K562 (cell line): ENCODE measurements around the gene ZNF513. TPM values are rescaled to one million over a fixed set of nuclear protein-coding genes. Genes with fewer than 3 reads are reported as not detected.
A peak's percentile ranks its signal among the peaks of the same experiment; 100 is the strongest.

Source experiments
- ATAC-seq: fragments of 200-7000 bp; cut with Tn5 transposase; 3 replicates; pipeline ENCODE4 v1.9.1; 2020; ENCODE audit warnings: moderate library complexity
- BruUV-seq: library from RNA; stranded (reverse); fragments of 400-500 nt; replicated peaks from 2 replicates; lab custom pipeline; 2021; lab: Mats Ljungman, UMichigan
- CTCF ChIA-PET: fragments of 300-600 bp; formaldehyde crosslinking; extraction: SDS; loops from one replicate; lab custom pipeline; 2021; ENCODE audit warnings: low intra/inter-chr PET ratio; lab: Yijun Ruan, JAX
- POLR2A ChIA-PET: fragments of 300-600, 350-650 bp; sonication (Branson Sonifier 250); formaldehyde crosslinking; extraction: SDS; loops from one replicate; lab custom pipeline; 2021; ENCODE audit warnings: antibody characterized with exemption, inconsistent platforms; lab: Yijun Ruan, JAX
- DNase-seq, 4 experiments: peaks; one replicate each; pipeline versions ENCODE4 v3.0.0 to v3.0.0-alpha.2; 2011 to 2018; ENCODE audit warnings: low spot score in 3 of 4, mixed read lengths in 3 of 4; ENCODE audit errors: extremely low read depth in 1 of 4
- FAIRE-seq: peaks from 2 replicates; lab custom pipeline; 2011; peaks lifted over from hg19 to GRCh38; lab: Jason Lieb, UNC
- H2AFZ ChIP-seq: 2 replicates; pipeline ENCODE4 v1.6.0; 2011; ENCODE audit warnings: low read depth, low read length, control low read depth, inconsistent platforms
- H3K27ac ChIP-seq: fragments of 200-600 bp; 3 replicates; pipeline ENCODE4 v1.8.0; 2011; ENCODE audit warnings: low read depth, mild to moderate bottlenecking, control low read depth, inconsistent platforms, low read length, moderate library complexity, mixed read lengths; ENCODE audit errors: extremely low read depth
- H3K27me3 ChIP-seq, 2 experiments: fragments of 300-600 bp in 1 of 2; 2 replicates in 1 of 2; 3 replicates in 1 of 2; pipeline versions ENCODE4 v1.6.0 to v1.8.0; 2011; ENCODE audit warnings: inconsistent platforms in 2 of 2, low read length in 2 of 2, mild to moderate bottlenecking in 1 of 2, mixed read lengths in 1 of 2, moderate library complexity in 1 of 2; ENCODE audit not compliant: control insufficient read depth in 2 of 2, insufficient read depth in 2 of 2
- H3K36me3 ChIP-seq: fragments of 300-600 bp; 3 replicates; pipeline ENCODE4 v1.8.0; 2011; ENCODE audit warnings: mild to moderate bottlenecking, low read length, inconsistent platforms; ENCODE audit not compliant: control insufficient read depth, insufficient read depth
- H3K4me1 ChIP-seq, 2 experiments: fragments of 200-600 bp in 1 of 2; replicated peaks in 1 of 2; 2 replicates in 1 of 2; 3 replicates in 1 of 2; pipeline versions ENCODE4 v1.5.1 to v1.8.0; 2011; ENCODE audit warnings: inconsistent platforms in 2 of 2, low read length in 2 of 2, mild to moderate bottlenecking in 1 of 2, mixed read lengths in 1 of 2, moderate library complexity in 1 of 2; ENCODE audit not compliant: control insufficient read depth in 2 of 2, insufficient read depth in 2 of 2
- H3K4me2 ChIP-seq: 2 replicates; pipeline ENCODE4 v1.6.1; 2011; ENCODE audit warnings: low read length, control low read depth, inconsistent platforms, mixed read lengths; ENCODE audit not compliant: insufficient read depth
- H3K4me3 ChIP-seq: fragments of 200-600 bp; sonication (generic), shearing (Covaris generic); 2 replicates; pipeline ENCODE4 v1.5.1; 2016; ENCODE audit warnings: control low read depth, inconsistent platforms
- H3K79me2 ChIP-seq: fragments of 200-600 bp; 3 replicates; pipeline ENCODE4 v1.8.0; 2011; ENCODE audit warnings: low read length, inconsistent platforms; ENCODE audit not compliant: control insufficient read depth, insufficient read depth
- H3K9ac ChIP-seq, 2 experiments: 2 replicates each; pipeline versions ENCODE4 v1.6.0 to v1.6.1; 2011; ENCODE audit warnings: low read depth in 2 of 2, low read length in 2 of 2, control low read depth in 1 of 2, inconsistent platforms in 1 of 2, mild to moderate bottlenecking in 1 of 2, mixed read lengths in 1 of 2; ENCODE audit not compliant: insufficient read depth in 1 of 2
- H3K9me1 ChIP-seq: one replicate; pipeline ENCODE4 v1.6.0; 2011; ENCODE audit warnings: inconsistent platforms, mild to moderate bottlenecking, low read length, moderate library complexity; ENCODE audit not compliant: control insufficient read depth, insufficient read depth
- H3K9me3 ChIP-seq: replicated peaks from 2 replicates; pipeline ENCODE4 v1.5.1; 2011; ENCODE audit warnings: low read depth, low read length, inconsistent platforms; ENCODE audit not compliant: control insufficient read depth, insufficient read depth
- H4K20me1 ChIP-seq: replicated peaks from 2 replicates; pipeline ENCODE4 v1.6.1; 2011; ENCODE audit warnings: low read length, inconsistent platforms, mixed read lengths; ENCODE audit not compliant: control insufficient read depth, insufficient read depth
- ATF3 ChIP-seq, 2 experiments: fragments of 450-650 bp in 1 of 2; sonication (generic) in 1 of 2; formaldehyde crosslinking in 1 of 2; IDR thresholded peaks in 1 of 2; conservative IDR thresholded peaks in 1 of 2; 2 replicates each; pipeline versions ENCODE4 v1.6.1 to v1.8.1; 2016 to 2023; ENCODE audit warnings: mild to moderate bottlenecking in 2 of 2, moderate library complexity in 2 of 2, inconsistent platforms in 1 of 2, missing genetic modification reagents in 1 of 2
- CCAR2 ChIP-seq: fragments of 200-400 bp; formaldehyde crosslinking; IDR thresholded peaks from 2 replicates; pipeline ENCODE4 v1.6.1; 2017; ENCODE audit warnings: mild to moderate bottlenecking, low read depth, low read length
- CEBPB ChIP-seq: fragments of 450-650 bp; IDR thresholded peaks from 2 replicates; pipeline ENCODE4 v1.6.1; 2016; ENCODE audit warnings: missing genetic modification characterization, missing compliant biosample characterization
- CSDE1 ChIP-seq, 2 experiments: fragments of 450-650 bp; IDR thresholded peaks; 2 replicates each; pipeline ENCODE4 v1.6.1; 2016; ENCODE audit warnings: mild to moderate bottlenecking in 1 of 2
- DNMT1 ChIP-seq: fragments of 450-650 bp; IDR thresholded peaks from 2 replicates; pipeline ENCODE4 v1.6.1; 2016; ENCODE audit warnings: antibody characterized with exemption, mild to moderate bottlenecking
- ELF2 ChIP-seq: fragments of 250-450 bp; sonication (Bioruptor Pico); IDR thresholded peaks from 2 replicates; pipeline ENCODE4 v1.5.0; 2021; ENCODE audit warnings: mild to moderate bottlenecking
- MED1 ChIP-seq: sonication (generic); formaldehyde crosslinking; IDR thresholded peaks from 2 replicates; pipeline ENCODE4 v1.8.1; 2023; ENCODE audit warnings: missing genetic modification reagents, borderline replicate concordance
- NCOA1 ChIP-seq: fragments of 450-650 bp; IDR thresholded peaks from 2 replicates; pipeline ENCODE4 v1.6.1; 2016; ENCODE audit warnings: low read depth
- POU5F1 ChIP-seq: fragments of 150-350 bp; IDR thresholded peaks from 2 replicates; pipeline ENCODE4 v1.6.1; 2014; ENCODE audit warnings: borderline replicate concordance, low read length, low read depth, mild to moderate bottlenecking; ENCODE audit not compliant: partially characterized antibody
- RBM22 ChIP-seq: fragments of 200-400 bp; formaldehyde crosslinking; IDR thresholded peaks from 2 replicates; pipeline ENCODE4 v1.6.1; 2018; ENCODE audit warnings: low read length, low read depth; ENCODE audit not compliant: poor library complexity, severe bottlenecking
- RNF2 ChIP-seq: sonication (generic); IDR thresholded peaks from 2 replicates; pipeline ENCODE4 v1.6.1; 2016
- STAT5B ChIP-seq: fragments of 250-450 bp; sonication (Bioruptor Pico); IDR thresholded peaks from 2 replicates; pipeline ENCODE4 v1.8.0; 2021; ENCODE audit warnings: mild to moderate bottlenecking, inconsistent platforms
- ZKSCAN1 ChIP-seq: fragments of 150-350 bp; IDR thresholded peaks from 2 replicates; pipeline ENCODE4 v1.6.1; 2016; ENCODE audit warnings: low read depth, low read length
- ZNF121 ChIP-seq: sonication (generic); formaldehyde crosslinking; conservative IDR thresholded peaks from 2 replicates; pipeline ENCODE4 v1.8.0; 2022; ENCODE audit warnings: missing genetic modification reagents
- ZNF324 ChIP-seq: fragments of 250-450 bp; sonication (Bioruptor Pico); IDR thresholded peaks from 2 replicates; pipeline ENCODE4 v1.4.0; 2020; ENCODE audit warnings: mild to moderate bottlenecking
- WGBS: fragments of 100-300 bp; shearing (Covaris generic); methylation state at CpG from one replicate; pipeline ENCODE4 v1.1.6; 2016; ENCODE audit warnings: low coverage, mixed read lengths; ENCODE audit not compliant: insufficient coverage; ENCODE audit errors: missing lambda C conversion rate; 5-methylcytosine and 5-hydroxymethylcytosine counted together
- in situ Hi-C: fragments of 300-500 bp; cut with MboI; formaldehyde crosslinking; loops from 4 replicates; pipeline ENCODE4 v1.15.0; 2018; ENCODE audit warnings: inconsistent platforms, mixed read lengths
- intact Hi-C: fragments of 100-400 bp; cut with micrococcal nuclease; formaldehyde crosslinking; loops from 2 replicates; pipeline ENCODE4 v1.14.2; 2022
- polyA plus RNA-seq, 8 experiments: library from polyadenylated mRNA; depleted of rRNA in 4 of 8; stranded (reverse) in 5 of 8; unstranded in 3 of 8; fragments of >200 nt; fragmentation: Nextera tagmentation in 2 of 8; fragmentation: Illumina TruSeq in 1 of 8; extraction: Ambion mirVana in 2 of 8; extraction: Trizol in 1 of 8; gene quantifications; 2 replicates each; pipeline versions ENCODE4 v1.2.1 to v1.2.3, GENCODE V29; 2011 to 2014; ENCODE audit warnings: inconsistent platforms in 1 of 8, missing spikeins in 1 of 8
- total RNA-seq, 7 experiments: library from RNA; depleted of rRNA in 6 of 7; stranded (reverse); fragments of >200 nt in 6 of 7; fragmentation: Illumina TruSeq in 2 of 7; extraction: Trizol in 2 of 7; gene quantifications; 2 replicates each; pipeline versions ENCODE4 v1.2.1 to v1.2.3, GENCODE V29; 2011 to 2021; ENCODE audit warnings: low replicate concordance in 1 of 7
- TF ChIP-seq, protein P1 (sequence below): fragments of 450-650 bp; IDR thresholded peaks from 2 replicates; pipeline ENCODE4 v1.6.1; 2017; ENCODE audit warnings: antibody characterized with exemption, mild to moderate bottlenecking

The ZNF513 gene
- total and polyA plus RNA-seq, 9 of the 15 experiments (the other 6 are each of a cell fraction or from before 2014, with no cell fraction given), result 0.04 to 13.6 (median 4.4) TPM

- no TSS peak for BruUV-seq
- H3K4me1 ChIP-seq, result peaks cover 3 to 4% of the 10 kb centered on the region in 2 experiments; a peak in 4 of 5 replicates
- CTCF ChIA-PET, result no interaction called here
- POLR2A ChIA-PET, result interaction anchor here (1.8 to 2.0 kb wide), 2 partner anchors 13 to 15 kb away, joined by 5 to 9 read pairs; no protein-coding TSS in a partner anchor
- H3K27ac ChIP-seq, result no peak overlapping the region
- H3K9me1 ChIP-seq, result no peaks in the 10 kb centered on the region
- H3K4me2 ChIP-seq, result no peak overlapping the region
- H4K20me1 ChIP-seq, result no peaks in the 10 kb centered on the region
- no peak for TF ChIP-seq RNF2
- TF ChIP-seq CSDE1 (IDR thresholded peaks at IDR 0.05), result no peak
- no peak for TF ChIP-seq CCAR2
- no peak for TF ChIP-seq STAT5B (CRISPR knock-in tag)
- TF ChIP-seq, protein P1, sequence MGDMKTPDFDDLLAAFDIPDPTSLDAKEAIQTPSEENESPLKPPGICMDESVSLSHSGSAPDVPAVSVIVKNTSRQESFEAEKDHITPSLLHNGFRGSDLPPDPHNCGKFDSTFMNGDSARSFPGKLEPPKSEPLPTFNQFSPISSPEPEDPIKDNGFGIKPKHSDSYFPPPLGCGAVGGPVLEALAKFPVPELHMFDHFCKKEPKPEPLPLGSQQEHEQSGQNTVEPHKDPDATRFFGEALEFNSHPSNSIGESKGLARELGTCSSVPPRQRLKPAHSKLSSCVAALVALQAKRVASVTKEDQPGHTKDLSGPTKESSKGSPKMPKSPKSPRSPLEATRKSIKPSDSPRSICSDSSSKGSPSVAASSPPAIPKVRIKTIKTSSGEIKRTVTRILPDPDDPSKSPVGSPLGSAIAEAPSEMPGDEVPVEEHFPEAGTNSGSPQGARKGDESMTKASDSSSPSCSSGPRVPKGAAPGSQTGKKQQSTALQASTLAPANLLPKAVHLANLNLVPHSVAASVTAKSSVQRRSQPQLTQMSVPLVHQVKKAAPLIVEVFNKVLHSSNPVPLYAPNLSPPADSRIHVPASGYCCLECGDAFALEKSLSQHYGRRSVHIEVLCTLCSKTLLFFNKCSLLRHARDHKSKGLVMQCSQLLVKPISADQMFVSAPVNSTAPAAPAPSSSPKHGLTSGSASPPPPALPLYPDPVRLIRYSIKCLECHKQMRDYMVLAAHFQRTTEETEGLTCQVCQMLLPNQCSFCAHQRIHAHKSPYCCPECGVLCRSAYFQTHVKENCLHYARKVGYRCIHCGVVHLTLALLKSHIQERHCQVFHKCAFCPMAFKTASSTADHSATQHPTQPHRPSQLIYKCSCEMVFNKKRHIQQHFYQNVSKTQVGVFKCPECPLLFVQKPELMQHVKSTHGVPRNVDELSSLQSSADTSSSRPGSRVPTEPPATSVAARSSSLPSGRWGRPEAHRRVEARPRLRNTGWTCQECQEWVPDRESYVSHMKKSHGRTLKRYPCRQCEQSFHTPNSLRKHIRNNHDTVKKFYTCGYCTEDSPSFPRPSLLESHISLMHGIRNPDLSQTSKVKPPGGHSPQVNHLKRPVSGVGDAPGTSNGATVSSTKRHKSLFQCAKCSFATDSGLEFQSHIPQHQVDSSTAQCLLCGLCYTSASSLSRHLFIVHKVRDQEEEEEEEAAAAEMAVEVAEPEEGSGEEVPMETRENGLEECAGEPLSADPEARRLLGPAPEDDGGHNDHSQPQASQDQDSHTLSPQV, result no peak
- no peak for TF ChIP-seq ZNF121 (CRISPR knock-in tag)
- no peak for TF ChIP-seq ATF3 (IDR thresholded peaks at IDR 0.05)
- no peak for TF ChIP-seq ATF3 (CRISPR knock-in tag; conservative IDR thresholded peaks at IDR 0.05)
- TF ChIP-seq POU5F1, result no peak
- no peak for TF ChIP-seq DNMT1
- TF ChIP-seq MED1, result no peak
- TF ChIP-seq CEBPB (tag), result no peak
- no peak for TF ChIP-seq ZKSCAN1
- no peak for TF ChIP-seq ELF2 (CRISPR knock-in tag)
- no peak for TF ChIP-seq ZNF324 (CRISPR knock-in tag)
- no peak for TF ChIP-seq NCOA1
- TF ChIP-seq RBM22, result no peak
- TF ChIP-seq, all 486 proteins: peak for 0
- Histone ChIP-seq H3K79me2 (peaks cover 9% of the 10 kb centered on the region), H3K9me3 (no peaks in the 10 kb centered on the region), H3K4me3 (no peak overlapping the region), H3K27me3 (no peaks in the 10 kb centered on the region), H3K9ac (no peak overlapping the region), H2AFZ (no peak overlapping the region), H3K36me3 (peaks cover 58% of the 10 kb centered on the region)
- ATAC-seq, result peak; percentile 9; the same call in 2 of the 3 replicates
- in situ Hi-C loops (no loop called here), intact Hi-C loops (no loop called here)
- 81% methylated on average over 2 of the region's 2 CpGs for WGBS
- no peak for FAIRE-seq
- DNase-seq, result no peak
These were observed 16.6 kb downstream of the ZNF513 start for GRCh38 chr2:27363933-27364332.
